AG04450 (cell line): ENCODE measurements around the gene ANKUB1. TPM values are rescaled to one million over a fixed set of nuclear protein-coding genes. Genes with fewer than 3 reads are reported as not detected.
A peak's percentile ranks its signal among the peaks of the same experiment; 100 is the strongest.

Source experiments
- CTCF ChIA-PET: fragments of 300-600, 350-600 bp; formaldehyde crosslinking; extraction: SDS; loops from one replicate; lab custom pipeline; 2022; ENCODE audit warnings: antibody characterized with exemption, inconsistent platforms; lab: Charles Lee
- POLR2A ChIA-PET: fragments of 350-600 bp; formaldehyde crosslinking; extraction: SDS; loops from one replicate; lab custom pipeline; 2021; ENCODE audit warnings: antibody characterized with exemption, inconsistent platforms; lab: Yijun Ruan, JAX
- DNase-seq: peaks from one replicate; pipeline ENCODE4 v3.0.0-alpha.2; 2011; ENCODE audit warnings: low read depth, low spot score
- H3K27ac ChIP-seq: one replicate; pipeline ENCODE4 v1.5.1; 2012; ENCODE audit warnings: low read depth, low read length, control low read depth
- H3K27me3 ChIP-seq: one replicate; pipeline ENCODE4 v1.6.0; 2012; ENCODE audit warnings: low read length; ENCODE audit not compliant: control insufficient read depth, insufficient read depth
- H3K4me3 ChIP-seq: 2 replicates; pipeline ENCODE4 v1.5.1; 2011; ENCODE audit warnings: mild to moderate bottlenecking, low read depth, low read length, control low read depth
- H3K9me3 ChIP-seq: 2 replicates; pipeline ENCODE4 v1.5.1; 2012; ENCODE audit warnings: low read length; ENCODE audit not compliant: control insufficient read depth, insufficient read depth
- CTCF ChIP-seq: IDR thresholded peaks from 2 replicates; pipeline ENCODE4 v1.5.1; 2011; ENCODE audit warnings: low read depth, low read length, control low read depth, inconsistent platforms
- polyA plus RNA-seq: library from polyadenylated mRNA; depleted of rRNA; stranded (reverse); fragments of >200 nt; gene quantifications from 2 replicates; pipeline ENCODE4 v1.2.3, GENCODE V29; 2011

ANKUB1 gene
- polyA plus RNA-seq, 1 experiment, result not detected

GRCh38 chr3:149810846-149811245 is 18.5 kb upstream of the ANKUB1 start:
- no peak overlapping the region for H3K4me3 ChIP-seq
- CTCF ChIA-PET, result interaction anchor here (1.7 kb wide), 2 partner anchors 39 to 45 kb away, joined by 8 to 12 read pairs; no protein-coding TSS in a partner anchor
- no peaks in the 10 kb centered on the region for H3K9me3 ChIP-seq
- H3K27me3 ChIP-seq, result no peaks in the 10 kb centered on the region
- no peak for DNase-seq
- TF ChIP-seq CTCF, result no peak
- POLR2A ChIA-PET, result no interaction called here
- H3K27ac ChIP-seq, result no peak overlapping the region

GRCh38 chr3:149809699-149810098 is 17.3 kb upstream of the ANKUB1 start:
- DNase-seq, result no peak
- H3K27me3 ChIP-seq, result no peaks in the 10 kb centered on the region
- no peak overlapping the region for H3K27ac ChIP-seq
- H3K4me3 ChIP-seq, result no peak overlapping the region
- ChIA-PET POLR2A (interaction anchor here (0.6 kb wide), 1 partner anchor 41 kb away, joined by 3 read pairs; no protein-coding TSS in a partner anchor), CTCF (interaction anchor here (1.1 to 3.7 kb wide), 13 partner anchors 10 to 854 kb away, joined by 3 to 400 read pairs (median 15); partner anchors contain the start of gene ANKUB1)
- no peak for TF ChIP-seq CTCF
- no peaks in the 10 kb centered on the region for H3K9me3 ChIP-seq

GRCh38 chr3:149808209-149808829 is 16.0 kb upstream of the ANKUB1 start:
- H3K9me3 ChIP-seq, result no peaks in the 10 kb centered on the region
- ChIA-PET POLR2A (interaction anchor here (1.0 to 1.5 kb wide), 2 partner anchors 42 to 72 kb away, joined by 5 to 6 read pairs; no protein-coding TSS in a partner anchor), CTCF (interaction anchor here (0.6 to 3.7 kb wide), 86 partner anchors 8 to 855 kb away, joined by 3 to 400 read pairs (median 5); partner anchors contain the start of genes ANKUB1, COMMD2 and TM4SF18)
- no peak overlapping the region for H3K4me3 ChIP-seq
- peak; percentile 94 for TF ChIP-seq CTCF
- no peak overlapping the region for H3K27ac ChIP-seq
- peak; percentile 56 for DNase-seq
- H3K27me3 ChIP-seq, result no peaks in the 10 kb centered on the region

- no peak for TF ChIP-seq CTCF
- DNase-seq, result no peak
- H3K9me3 ChIP-seq, result no peaks in the 10 kb centered on the region
- ChIA-PET CTCF (interaction anchor here (3.7 kb wide), 1 partner anchor 35 kb away, joined by 400 read pairs; no protein-coding TSS in a partner anchor), POLR2A (no interaction called here)
- no peak overlapping the region for H3K27ac ChIP-seq
- no peak overlapping the region for H3K4me3 ChIP-seq
- no peaks in the 10 kb centered on the region for H3K27me3 ChIP-seq
Measured at GRCh38 chr3:149806171-149806778, 13.9 kb upstream of the ANKUB1 start.

- POLR2A ChIA-PET, result no interaction called here
- DNase-seq, result no peak
- Histone ChIP-seq H3K9me3 (no peaks in the 10 kb centered on the region), H3K27me3 (no peaks in the 10 kb centered on the region), H3K4me3 (no peak overlapping the region), H3K27ac (no peak overlapping the region)
- CTCF ChIA-PET, result interaction anchor here (1.0 kb wide), 1 partner anchor 30 kb away, joined by 4 read pairs; no protein-coding TSS in a partner anchor
- TF ChIP-seq CTCF, result no peak
Measured at GRCh38 chr3:149801639-149802038, 9.3 kb upstream of the ANKUB1 start.
